Liver (tissue), 3 donors: Measurements from ENCODE around the gene ENTREP3.

Experiments
- HNF4A ChIP-seq, 2 donors: conservative IDR thresholded peaks; 2 replicates each; pipeline ENCODE4 v1.6.1; 2016; ENCODE audit warnings: antibody characterized with exemption in 2 of 2, mild to moderate bottlenecking in 2 of 2
- MAX ChIP-seq: IDR thresholded peaks from 2 replicates; pipeline ENCODE4 v1.6.1; 2016; ENCODE audit warnings: antibody characterized with exemption
- RXRA ChIP-seq, 2 donors: IDR thresholded peaks; 2 replicates each; pipeline ENCODE4 v1.6.1; 2017 to 2018; ENCODE audit warnings: antibody characterized with exemption in 2 of 2, mild to moderate bottlenecking in 1 of 2
- SP1 ChIP-seq: IDR thresholded peaks from 2 replicates; pipeline ENCODE4 v1.6.1; 2018; ENCODE audit warnings: antibody characterized with exemption, mild to moderate bottlenecking
- TF ChIP-seq, protein P1 (sequence below): fragments of 150-350 bp; IDR thresholded peaks from 2 replicates; pipeline ENCODE4 v1.5.1; 2017; ENCODE audit warnings: improper control_type of control experiment, low read depth, low read length; ENCODE audit not compliant: missing input control
- donor health status: healthy.
- donor health status: healthy.

DNA sequence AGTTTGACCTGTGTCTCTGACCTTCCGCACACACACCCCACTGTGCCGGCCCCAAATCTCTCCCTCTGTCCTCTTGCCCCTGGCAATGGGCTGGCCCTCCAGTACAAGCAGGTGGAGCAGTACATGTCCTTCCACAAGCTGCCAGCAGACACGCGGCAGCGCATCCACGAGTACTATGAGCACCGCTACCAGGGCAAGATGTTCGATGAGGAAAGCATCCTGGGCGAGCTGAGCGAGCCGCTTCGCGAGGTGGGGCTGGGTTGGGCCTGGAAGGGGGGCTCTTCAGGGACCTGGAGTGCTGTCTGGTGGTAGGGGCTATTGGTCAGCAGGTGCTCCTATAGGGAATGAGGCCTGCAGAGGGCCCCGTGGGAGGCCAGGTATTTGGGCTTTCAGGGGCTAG lies 29.8 kb upstream of the ENTREP3 start:
- TF ChIP-seq, protein P1, sequence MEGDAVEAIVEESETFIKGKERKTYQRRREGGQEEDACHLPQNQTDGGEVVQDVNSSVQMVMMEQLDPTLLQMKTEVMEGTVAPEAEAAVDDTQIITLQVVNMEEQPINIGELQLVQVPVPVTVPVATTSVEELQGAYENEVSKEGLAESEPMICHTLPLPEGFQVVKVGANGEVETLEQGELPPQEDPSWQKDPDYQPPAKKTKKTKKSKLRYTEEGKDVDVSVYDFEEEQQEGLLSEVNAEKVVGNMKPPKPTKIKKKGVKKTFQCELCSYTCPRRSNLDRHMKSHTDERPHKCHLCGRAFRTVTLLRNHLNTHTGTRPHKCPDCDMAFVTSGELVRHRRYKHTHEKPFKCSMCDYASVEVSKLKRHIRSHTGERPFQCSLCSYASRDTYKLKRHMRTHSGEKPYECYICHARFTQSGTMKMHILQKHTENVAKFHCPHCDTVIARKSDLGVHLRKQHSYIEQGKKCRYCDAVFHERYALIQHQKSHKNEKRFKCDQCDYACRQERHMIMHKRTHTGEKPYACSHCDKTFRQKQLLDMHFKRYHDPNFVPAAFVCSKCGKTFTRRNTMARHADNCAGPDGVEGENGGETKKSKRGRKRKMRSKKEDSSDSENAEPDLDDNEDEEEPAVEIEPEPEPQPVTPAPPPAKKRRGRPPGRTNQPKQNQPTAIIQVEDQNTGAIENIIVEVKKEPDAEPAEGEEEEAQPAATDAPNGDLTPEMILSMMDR, result no peak
- TF ChIP-seq MAX, result no peak
- TF ChIP-seq SP1, result no peak
- TF ChIP-seq RXRA (IDR thresholded peaks at IDR 0.05), result no peak
- TF ChIP-seq HNF4A (conservative IDR thresholded peaks at IDR 0.05), result no peak
